ENCODE results near the gene IARS1.

GRCh38 chr9:92327283-92327850 lies 33.9 kb upstream of the IARS1 start:
- no peak for TF ChIP-seq USF1 (IDR thresholded peaks at IDR 0.05)
- TF ChIP-seq MAX (IDR thresholded peaks at IDR 0.05) = no peak
- TF ChIP-seq REST (IDR thresholded peaks at IDR 0.05; ENCODE audit: low read depth) = no peak
- TF ChIP-seq EP300 (IDR thresholded peaks at IDR 0.05; ENCODE audit: borderline replicate concordance) = no peak
- TF ChIP-seq NFIC (IDR thresholded peaks at IDR 0.05) = no peak
